Left lung (tissue), 10 donors: ENCODE data around the gene ST6GAL1. TPM values are rescaled to one million over a fixed set of nuclear protein-coding genes. Genes with fewer than 3 reads are reported as not detected.

ENCODE experiments used
- ATAC-seq: fragments of 200-7000 bp; cut with Tn5 transposase; one replicate; pipeline ENCODE4 v1.9.1; 2020; ENCODE audit warnings: moderate library complexity
- DNase-seq, 4 donors: peaks; one replicate each; pipeline ENCODE4 v3.0.0-alpha.2; 2013 to 2020
- H3K27ac ChIP-seq, 2 donors: fragments of 200-600 bp; sonication (generic) in 1 of 2; one replicate each; pipeline versions ENCODE4 v1.5.0 to v1.8.0; 2020 to 2021
- H3K27me3 ChIP-seq, 2 donors: fragments of 200-600 bp; sonication (generic) in 1 of 2; one replicate each; pipeline versions ENCODE4 v1.5.0 to v1.8.0; 2020 to 2021
- H3K36me3 ChIP-seq, 2 donors: fragments of 200-600 bp; sonication (generic) in 1 of 2; one replicate each; pipeline versions ENCODE4 v1.5.0 to v1.8.0; 2020 to 2021
- H3K4me1 ChIP-seq, 2 donors: fragments of 200-600 bp; one replicate each; pipeline ENCODE4 v1.8.0; 2021
- H3K4me3 ChIP-seq, 2 donors: fragments of 200-600 bp; sonication (generic) in 1 of 2; one replicate each; pipeline versions ENCODE4 v1.5.0 to v1.8.0; 2020 to 2021; ENCODE audit warnings: mild to moderate bottlenecking in 1 of 2
- H3K9me3 ChIP-seq, 2 donors: fragments of 200-600 bp; sonication (generic) in 1 of 2; one replicate each; pipeline versions ENCODE4 v1.5.0 to v1.8.0; 2020 to 2021
- CTCF ChIP-seq, 2 donors: fragments of 200-600 bp; sonication (generic) in 1 of 2; IDR thresholded peaks; one replicate each; pipeline versions ENCODE4 v1.5.0 to v1.8.0; 2021; ENCODE audit warnings: antibody characterized with exemption in 2 of 2
- intact Hi-C, 2 donors: fragments of 100-400 bp; cut with DNase I; formaldehyde crosslinking; loops; one replicate each; pipeline versions ENCODE4 v1.11.2 to v1.14.2; 2022
- polyA plus RNA-seq, 6 donors: library from polyadenylated mRNA; unstranded; fragments of 120-200 nt; gene quantifications; one replicate each; pipeline ENCODE4 v1.2.1, GENCODE V29; 2013; ENCODE audit not compliant: insufficient read length in 6 of 6
- total RNA-seq, 2 donors: library from RNA; stranded (reverse); fragmentation: NEBNext Ultra II Directional; extraction: Animal tissue kit (Norgen Biotek cat#: 25700); gene quantifications; one replicate each; pipeline ENCODE4 v1.2.1, GENCODE V29; 2021
- donor health status: DM: no; HTN: yes; CAD: no.
- donor health status: DM: no; HTN: no; CAD: no.

The ST6GAL1 gene
- total and polyA plus RNA-seq, 8 donors, result 45.5 to 132 (median 56.2) TPM

- Histone ChIP-seq H3K27ac (peak overlapping the region in 1 of 2 donors; percentile 66), H3K4me1 (peaks cover 0 to 22% of the 10 kb centered on the region in 2 donors), H3K27me3 (no peaks in the 10 kb centered on the region), H3K4me3 (no peak overlapping the region), H3K36me3 (peaks cover 0 to 3% of the 10 kb centered on the region in 2 donors), H3K9me3 (no peaks in the 10 kb centered on the region)
- intact Hi-C loops, result no loop called here
- no peak for DNase-seq
- ATAC-seq, result no peak
- TF ChIP-seq CTCF (IDR thresholded peaks at IDR 0.05), result no peak
These were observed 56.1 kb downstream of the ST6GAL1 start for GRCh38 chr3:186986406-186986805.

- H3K36me3 ChIP-seq, result no peaks in the 10 kb centered on the region
- intact Hi-C loops, result no loop called here
- ATAC-seq (no peak), DNase-seq (no peak)
- H3K27ac ChIP-seq, result peak overlapping the region in 1 of 2 donors; percentile 66
- no peaks in the 10 kb centered on the region for H3K9me3 ChIP-seq
- H3K4me1 ChIP-seq, result peaks cover 0 to 26% of the 10 kb centered on the region in 2 donors
- no peak for TF ChIP-seq CTCF (IDR thresholded peaks at IDR 0.05)
- no peaks in the 10 kb centered on the region for H3K27me3 ChIP-seq
- H3K4me3 ChIP-seq, result no peak overlapping the region
These were observed 56.5 kb downstream of the ST6GAL1 start for GRCh38 chr3:186986816-186987215.

- TF ChIP-seq CTCF (IDR thresholded peaks at IDR 0.05), result no peak
- Histone ChIP-seq H3K4me3 (no peak overlapping the region), H3K27ac (no peak overlapping the region), H3K36me3 (no peaks in the 10 kb centered on the region), H3K27me3 (no peaks in the 10 kb centered on the region), H3K9me3 (no peaks in the 10 kb centered on the region), H3K4me1 (peaks cover 0 to 40% of the 10 kb centered on the region in 2 donors)
- intact Hi-C loops, result no loop called here
- DNase-seq, result no peak
- ATAC-seq, result no peak
These were observed 58.5 kb downstream of the ST6GAL1 start for GRCh38 chr3:186988806-186989205.

GRCh38 chr3:186989429-186989828 is 59.1 kb downstream of the ST6GAL1 start:
- H3K4me3 ChIP-seq, result no peak overlapping the region
- ATAC-seq, result no peak
- intact Hi-C loops, result no loop called here
- no peaks in the 10 kb centered on the region for H3K27me3 ChIP-seq
- H3K27ac ChIP-seq, result no peak overlapping the region
- no peaks in the 10 kb centered on the region for H3K36me3 ChIP-seq
- H3K9me3 ChIP-seq, result no peaks in the 10 kb centered on the region
- peaks cover 0 to 40% of the 10 kb centered on the region in 2 donors for H3K4me1 ChIP-seq
- no peak for TF ChIP-seq CTCF (IDR thresholded peaks at IDR 0.05)
- DNase-seq, result no peak

- no peak overlapping the region for H3K4me3 ChIP-seq
- DNase-seq (no peak), ATAC-seq (no peak)
- intact Hi-C loops, result no loop called here
- peaks cover 0 to 40% of the 10 kb centered on the region in 2 donors for H3K4me1 ChIP-seq
- H3K27me3 ChIP-seq, result no peaks in the 10 kb centered on the region
- H3K27ac ChIP-seq, result no peak overlapping the region
- no peaks in the 10 kb centered on the region for H3K36me3 ChIP-seq
- no peaks in the 10 kb centered on the region for H3K9me3 ChIP-seq
- no peak for TF ChIP-seq CTCF (IDR thresholded peaks at IDR 0.05)
These were observed 60.0 kb downstream of the ST6GAL1 start for GRCh38 chr3:186990277-186990676.
